ENCODE measurements around the gene NRAP. TPM values are rescaled to one million over a fixed set of nuclear protein-coding genes. Genes with fewer than 3 reads are reported as not detected.

The NRAP gene
- total RNA-seq, 2 donors from 2014 or later, result 290 to 327 TPM

DNA sequence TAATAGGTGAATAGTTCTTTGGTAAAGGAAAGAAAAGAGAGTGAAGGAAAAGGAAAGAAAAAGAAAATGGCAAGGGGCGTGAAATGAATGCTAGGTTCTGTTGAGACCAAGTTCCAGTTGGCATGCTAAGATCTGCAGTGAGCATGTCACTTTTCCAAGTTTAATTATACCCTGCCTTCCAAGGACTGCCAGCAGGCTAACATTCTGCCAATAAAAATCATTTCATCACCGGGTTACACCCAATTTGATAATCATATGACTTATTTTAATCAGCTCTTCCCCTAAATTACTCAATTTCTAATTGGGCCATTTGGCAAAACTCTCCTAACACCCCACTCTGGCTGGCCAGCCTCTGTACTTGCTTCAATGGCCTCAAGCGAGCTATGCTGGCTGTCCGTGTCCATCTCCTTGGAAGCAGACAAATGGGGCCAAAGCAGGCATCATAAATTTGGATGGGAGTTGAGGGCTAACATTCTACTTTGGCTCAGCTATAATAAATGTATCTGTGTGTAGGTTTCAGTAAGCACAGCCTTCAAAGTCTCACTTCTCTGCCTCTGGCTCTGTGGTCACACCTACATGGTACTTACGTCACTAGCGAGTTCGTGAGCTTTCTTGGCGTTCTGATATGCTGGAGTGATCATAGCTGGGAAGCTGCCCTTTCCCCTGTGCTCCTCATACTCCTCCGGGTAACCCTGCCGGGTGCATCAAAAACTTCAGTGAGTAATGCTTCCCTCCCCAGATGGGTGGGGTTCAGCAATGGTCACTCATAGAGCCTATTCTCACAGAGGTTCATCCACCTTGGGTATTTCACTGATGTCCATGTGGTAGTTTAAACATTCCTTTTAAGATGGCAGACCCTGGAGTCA, 17.3 kb downstream of the NRAP start:
- DNase-seq (peak; percentile 56), ATAC-seq (peak; percentile 73 to 79)
- intact Hi-C loops (cut with DNase I), result no loop called here

DNA sequence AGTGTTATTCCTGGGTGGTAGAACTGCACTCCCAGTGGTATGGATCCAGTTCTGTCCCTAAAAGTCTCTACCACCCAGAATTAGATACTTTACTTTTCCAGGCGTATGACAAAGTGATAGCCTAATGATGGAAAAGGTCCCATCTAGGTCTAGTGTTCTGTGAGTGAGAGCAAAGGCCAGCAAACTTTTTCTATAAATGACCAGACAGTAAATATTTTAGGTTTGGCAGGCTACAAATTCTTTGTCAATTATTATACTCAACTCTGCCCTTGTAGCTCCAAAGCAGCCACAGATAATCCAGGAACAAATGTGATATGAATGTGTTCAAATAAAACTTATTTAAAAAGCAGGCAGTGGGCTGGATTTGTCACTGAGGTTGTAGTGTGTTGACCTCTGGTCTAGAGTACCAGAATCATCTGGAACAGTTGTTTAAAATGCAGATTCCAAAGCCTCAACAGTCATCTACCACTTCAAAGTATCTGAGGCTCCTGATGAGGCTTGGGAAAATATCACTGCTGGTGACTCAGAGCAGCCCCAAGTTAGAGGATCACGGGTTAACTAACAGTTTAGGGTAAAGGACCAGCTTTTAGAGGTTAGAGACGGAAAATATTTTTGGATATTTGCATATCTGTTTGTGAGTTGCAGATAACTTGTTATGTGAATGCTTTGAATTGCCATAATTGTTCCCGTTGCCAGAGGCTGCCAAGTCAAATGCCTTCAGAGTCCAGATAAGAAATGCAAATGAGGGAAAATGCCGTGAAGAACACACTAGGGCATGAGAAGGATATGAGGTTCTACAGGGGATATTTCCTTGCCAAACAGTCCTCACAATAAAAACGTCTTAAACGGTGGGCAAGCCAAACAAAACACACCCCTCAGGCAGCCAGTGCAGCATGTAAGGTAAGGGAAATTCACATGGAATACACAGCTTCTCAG, 19.4 kb downstream of the NRAP start:
- DNase-seq (peak; percentile 42), ATAC-seq (peak; percentile 17 to 70)
- intact Hi-C loops (cut with DNase I), result no loop called here

DNA sequence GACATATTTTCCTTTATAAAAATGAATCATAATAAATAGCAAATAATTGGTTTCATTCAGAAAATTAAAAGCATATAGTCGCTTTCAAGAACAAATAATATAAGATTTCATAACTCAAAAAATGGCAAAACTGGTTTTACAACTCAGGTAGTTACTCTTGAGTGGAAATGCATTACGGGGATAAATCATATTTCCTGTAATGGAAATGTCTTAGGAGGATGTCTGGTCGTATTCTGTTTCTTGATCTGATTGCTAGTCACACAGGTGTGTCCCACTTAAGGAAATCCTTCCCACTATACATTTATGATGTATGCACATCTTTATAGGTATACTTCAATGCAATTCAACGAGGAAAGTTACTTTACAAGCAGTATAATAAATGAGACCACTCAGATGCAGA, 20.7 kb downstream of the NRAP start:
- intact Hi-C loops (cut with DNase I), result no loop called here
- DNase-seq, result no peak
- ATAC-seq, result no peak

DNA sequence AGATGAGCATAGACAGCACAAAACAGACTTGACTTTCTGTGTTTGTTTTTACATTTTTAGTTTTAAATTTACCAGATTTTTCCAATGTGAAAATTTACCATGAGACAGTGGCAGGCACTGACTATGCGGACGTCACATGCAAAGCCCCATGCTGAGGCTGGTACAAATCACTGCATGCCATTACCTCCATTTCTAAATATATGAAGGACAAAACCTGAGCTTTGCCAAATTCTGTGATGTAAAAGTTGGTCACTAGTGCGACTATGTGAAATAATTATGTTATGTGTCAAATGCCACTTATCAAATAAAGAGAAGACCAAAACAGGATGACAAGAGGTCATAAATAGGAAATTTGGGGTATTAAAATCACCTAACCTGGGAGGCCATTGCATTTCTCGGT, 22.1 kb downstream of the NRAP start:
- DNase-seq (no peak), ATAC-seq (no peak)
- intact Hi-C loops (cut with DNase I), result no loop called here

DNA sequence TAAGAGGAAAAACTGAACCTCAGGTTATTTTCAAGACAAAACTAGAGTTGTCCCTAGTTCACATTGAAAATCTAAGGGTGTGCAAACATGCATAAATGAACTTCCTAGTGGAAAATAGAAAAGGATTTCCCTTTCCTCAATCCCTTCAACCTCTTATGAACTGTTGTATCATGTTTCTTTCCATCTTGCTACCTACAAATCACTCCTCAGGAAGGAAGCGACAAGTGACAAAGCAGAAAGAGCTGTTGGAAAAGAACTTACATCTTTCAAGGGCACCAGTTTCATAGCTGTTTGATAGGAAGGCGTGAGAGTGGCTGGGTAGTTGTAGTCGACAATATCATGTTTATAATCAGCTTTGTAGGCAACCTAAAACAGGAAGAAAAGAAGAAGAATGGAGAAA, 23.9 kb downstream of the NRAP start:
- intact Hi-C loops (cut with DNase I), result no loop called here
- no peak for ATAC-seq

DNA sequence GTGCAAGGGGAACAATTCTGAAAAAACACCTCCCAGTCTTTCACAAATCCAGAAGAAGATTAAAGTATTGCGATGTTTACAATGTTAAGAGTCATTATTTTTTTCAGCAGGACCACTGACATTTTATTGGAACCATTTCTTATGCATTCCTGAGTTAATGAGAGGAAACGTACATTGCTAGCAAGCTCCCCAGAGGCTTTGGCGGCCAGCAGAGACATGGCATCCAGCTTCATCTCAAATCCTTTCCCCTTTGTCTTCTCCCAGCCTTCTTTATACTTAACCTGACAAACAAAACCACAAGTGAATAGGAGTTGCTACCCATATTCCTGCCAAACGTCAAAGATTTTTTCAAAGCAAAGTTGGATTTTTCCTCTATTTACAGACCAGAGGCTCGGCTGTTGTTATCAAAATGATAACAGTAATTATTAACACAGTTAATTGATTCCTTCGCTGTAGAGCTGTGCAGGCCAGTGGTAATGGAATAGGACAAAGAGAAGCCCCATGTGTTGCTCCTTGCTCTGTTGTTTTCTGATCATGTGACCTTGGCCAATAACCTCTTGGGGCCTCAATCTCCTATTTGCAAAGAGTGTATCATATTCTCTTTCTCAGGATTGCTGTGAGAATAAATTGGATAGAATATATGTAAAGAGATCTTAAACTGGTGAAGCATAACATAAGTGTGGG, 32.0 kb downstream of the NRAP start:
- ATAC-seq, result no peak
- intact Hi-C loops (cut with DNase I), result no loop called here
- DNase-seq, result no peak

More for the DNA sequence above, 23.9 kb downstream of the NRAP start:
- DNase-seq, result no peak

DNA sequence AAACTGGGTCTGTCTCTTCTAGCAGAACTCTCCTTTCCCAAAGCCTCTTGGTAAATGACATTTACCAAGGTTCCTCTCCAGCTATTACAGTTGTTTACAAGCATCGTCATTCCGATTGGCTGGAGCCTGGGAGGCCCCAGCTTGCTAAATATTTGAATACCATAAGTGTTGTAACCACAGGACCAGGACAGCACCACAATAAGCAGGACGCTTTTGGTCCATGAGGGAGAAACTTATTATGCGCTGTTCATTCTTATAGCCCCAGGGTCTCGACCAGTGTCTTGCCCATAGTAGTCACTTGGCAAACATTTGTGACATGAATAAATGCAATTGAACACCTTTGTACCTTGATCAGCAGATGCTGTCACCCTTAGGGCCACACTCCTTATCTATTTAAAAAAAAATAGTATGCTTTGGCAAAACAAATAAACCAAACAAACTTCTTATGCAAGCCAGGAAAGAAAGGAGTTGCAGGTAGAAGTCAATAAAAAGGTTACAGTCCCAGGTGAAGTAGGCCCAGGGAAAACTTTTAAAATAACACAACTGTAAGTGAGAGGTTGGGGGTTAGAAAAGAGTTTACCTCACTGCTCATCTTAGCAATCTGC, 32.8 kb downstream of the NRAP start:
- no peak for ATAC-seq
- intact Hi-C loops (cut with DNase I), result no loop called here
- DNase-seq, result no peak

DNA sequence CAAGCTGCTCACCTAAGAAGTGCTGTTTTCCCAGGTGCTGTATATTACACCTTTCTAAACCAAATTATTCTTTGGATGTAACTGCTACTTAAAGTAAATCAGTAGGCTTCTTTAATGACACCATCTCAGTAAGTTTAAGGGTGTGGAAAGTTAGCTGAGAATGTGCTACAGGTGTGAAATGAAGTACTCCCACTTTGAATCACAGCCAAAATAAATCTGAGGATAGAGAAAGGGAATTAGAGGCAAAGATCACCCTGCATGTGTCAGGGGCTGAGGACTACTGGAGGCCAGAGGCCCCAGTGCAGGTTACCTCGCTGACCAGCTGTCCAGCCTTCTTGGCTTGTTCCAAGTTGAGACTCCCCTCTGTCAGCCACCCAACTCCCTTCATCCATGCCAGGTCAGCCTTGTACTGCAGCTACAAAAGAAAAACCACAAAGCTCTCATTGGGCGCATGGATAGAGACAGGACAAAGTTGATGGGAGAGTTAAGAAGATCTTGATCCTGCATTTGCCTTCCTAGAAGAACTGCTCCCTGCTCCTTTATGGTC, 35.2 kb downstream of the NRAP start:
- intact Hi-C loops (cut with DNase I), result no loop called here
- DNase-seq (no peak), ATAC-seq (peak in 1 of 2 donors; percentile 19)

DNA sequence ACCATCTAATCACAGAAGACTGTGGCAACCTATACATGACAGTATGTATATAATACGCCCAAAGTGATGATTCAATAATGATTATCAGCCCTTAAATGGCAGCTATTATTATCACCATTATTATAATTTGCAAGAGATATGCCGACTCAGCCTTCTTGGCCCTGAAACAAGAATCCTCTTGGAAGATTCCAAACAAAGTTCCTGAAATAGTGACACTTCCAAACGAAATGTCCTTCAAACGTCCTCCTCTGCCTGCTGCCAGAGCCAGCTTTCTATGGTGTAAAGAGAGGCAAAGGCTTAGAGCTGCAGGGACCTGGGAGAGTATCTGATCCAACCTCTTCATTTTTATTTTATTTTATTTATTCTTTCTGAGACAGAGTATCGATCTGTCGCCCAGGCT, 36.0 kb downstream of the NRAP start:
- no peak for DNase-seq
- intact Hi-C loops (cut with DNase I), result no loop called here
- ATAC-seq, result peak; percentile 70 to 71

DNA sequence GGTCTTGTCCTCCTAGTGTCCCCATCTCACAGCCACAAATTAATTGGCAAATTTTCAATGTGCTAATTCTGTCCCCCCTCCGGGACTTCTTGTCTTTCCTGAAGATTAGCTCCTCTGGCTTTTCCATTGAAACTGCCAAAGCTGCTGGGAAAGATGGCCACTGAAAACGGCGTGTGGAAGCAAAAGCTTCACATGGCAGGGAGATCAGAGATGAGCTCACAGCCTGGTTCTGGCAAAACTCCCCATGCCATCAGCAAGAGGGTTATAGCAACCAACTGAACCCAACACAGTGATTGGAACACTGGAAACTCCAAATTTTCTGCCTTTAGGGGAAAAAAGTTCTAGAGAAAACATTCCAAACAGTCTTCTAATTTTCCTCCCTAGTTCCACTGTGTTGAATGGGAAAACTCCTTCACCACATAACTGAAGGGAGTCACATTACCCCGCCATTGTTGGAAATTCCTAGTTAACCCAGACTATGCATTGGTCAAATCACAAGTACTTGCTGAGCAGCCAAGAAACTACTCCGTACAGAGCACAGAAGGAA, 37.0 kb downstream of the NRAP start:
- ATAC-seq (peak in 1 of 2 donors; percentile 48), DNase-seq (no peak)
- intact Hi-C loops (cut with DNase I), result no loop called here

DNA sequence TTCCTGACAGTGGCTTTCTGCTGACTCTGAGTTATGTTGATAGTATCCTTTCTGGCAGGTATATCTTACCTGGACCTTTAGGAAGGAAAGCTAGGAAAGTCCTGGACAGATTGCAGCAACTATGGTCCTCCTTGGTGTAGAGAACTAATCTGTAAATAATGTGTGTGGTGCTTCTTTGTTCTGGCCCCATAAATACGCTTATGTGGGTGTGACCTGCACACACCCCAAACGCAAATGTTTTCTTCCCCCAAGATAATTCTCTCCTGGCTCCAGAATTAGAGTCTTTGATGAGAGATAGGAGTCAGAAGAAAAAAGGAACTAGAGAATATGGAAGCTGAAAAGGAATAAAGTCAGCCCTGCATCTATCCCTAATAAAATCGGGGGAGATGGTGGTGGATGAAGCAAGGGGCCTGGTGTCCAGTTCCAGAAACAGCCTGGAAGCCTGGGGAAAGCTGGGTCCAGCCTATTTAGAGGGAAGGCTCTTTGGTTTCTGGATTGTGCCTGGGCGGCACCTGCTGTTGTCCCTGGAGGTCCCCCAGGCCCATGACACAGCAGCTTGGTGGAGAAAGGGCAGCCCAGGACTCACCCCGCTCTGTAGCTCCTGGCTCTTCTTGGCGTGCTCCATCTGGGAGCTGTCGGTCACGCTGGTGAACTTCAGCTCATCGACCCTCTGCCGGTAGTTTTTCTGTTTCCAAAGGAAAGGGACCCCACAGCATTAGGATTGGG, 38.2 kb downstream of the NRAP start:
- no peak for DNase-seq
- intact Hi-C loops (cut with DNase I), result no loop called here
- no peak for ATAC-seq

DNA sequence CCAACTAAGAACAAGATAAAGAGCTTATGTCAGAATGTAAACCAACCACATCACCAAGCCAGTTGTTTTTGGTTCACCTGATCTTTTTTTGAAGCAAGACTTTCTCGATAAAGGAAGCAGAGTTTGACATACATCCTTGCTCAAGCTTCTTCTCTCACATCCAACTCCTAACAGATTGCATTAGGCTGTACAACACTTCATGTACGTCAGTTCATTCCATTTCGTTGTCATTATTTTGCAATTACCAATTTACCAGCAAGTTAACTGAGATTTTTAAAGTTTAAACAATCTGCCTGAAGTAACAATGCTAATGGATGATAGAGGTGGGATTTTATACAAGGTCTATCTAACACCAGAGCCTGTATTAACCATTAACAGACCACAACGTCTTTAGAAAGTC, 41.0 kb downstream of the NRAP start:
- intact Hi-C loops (cut with DNase I), result no loop called here
- DNase-seq (no peak), ATAC-seq (no peak)

DNA sequence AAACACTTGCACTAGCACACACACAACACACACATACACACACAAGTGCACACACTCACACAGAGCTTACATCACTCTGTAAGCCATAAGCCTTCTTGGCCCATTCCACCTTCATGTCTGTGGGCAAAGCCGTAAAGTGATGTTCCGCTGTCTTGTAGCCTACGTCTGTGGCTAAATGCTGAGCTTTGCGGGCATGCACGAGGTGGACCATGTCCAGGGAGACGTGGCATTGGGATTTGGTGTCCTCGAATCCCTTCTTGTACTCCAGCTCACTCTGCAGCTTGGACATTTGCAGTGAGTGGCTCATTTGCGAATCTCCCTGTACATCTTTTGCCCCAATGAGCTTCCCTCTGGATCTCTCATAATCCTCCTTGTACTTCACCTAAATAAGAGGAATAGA, 42.0 kb downstream of the NRAP start:
- intact Hi-C loops (cut with DNase I), result no loop called here
- no peak for ATAC-seq
- DNase-seq, result no peak

DNA sequence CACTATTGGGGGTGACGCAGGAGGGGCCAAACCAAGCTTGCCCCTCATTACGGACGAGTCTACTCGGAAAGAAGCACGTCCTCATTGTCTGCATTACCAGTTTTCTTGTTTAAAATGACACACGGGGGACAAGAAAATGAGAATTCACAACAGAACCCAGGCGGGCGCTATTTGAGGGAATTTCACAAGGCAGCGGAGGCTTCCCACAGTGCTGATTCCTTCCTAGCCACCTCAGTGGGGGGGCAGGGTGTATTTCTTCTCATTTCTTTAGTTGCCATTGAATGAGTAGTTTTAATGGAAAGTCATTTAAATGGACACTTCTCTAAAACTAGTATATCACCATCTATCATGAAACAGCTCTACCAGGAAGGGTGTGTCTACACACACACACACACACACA, 42.9 kb downstream of the NRAP start:
- DNase-seq, result no peak
- intact Hi-C loops (cut with DNase I), result no loop called here

DNA sequence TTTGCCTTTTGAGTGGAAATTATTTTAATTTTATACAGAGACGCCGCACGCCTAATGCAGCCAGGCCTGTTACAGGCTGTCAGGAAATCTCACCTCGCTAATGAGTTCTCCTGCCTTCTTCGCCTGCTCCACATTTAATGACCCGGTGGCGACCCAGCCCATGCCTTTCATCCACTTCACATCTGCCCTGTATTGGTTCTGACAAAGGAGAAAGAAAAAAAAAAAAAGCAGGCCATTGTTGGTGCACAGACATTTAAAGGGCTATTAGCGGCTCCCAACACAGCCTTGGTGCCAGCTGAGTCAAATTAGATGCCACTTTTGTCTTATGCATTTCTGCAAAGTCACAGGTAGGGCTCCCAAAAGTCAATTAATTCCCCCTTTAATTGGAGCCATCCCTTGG, 43.3 kb downstream of the NRAP start:
- no peak for DNase-seq
- intact Hi-C loops (cut with DNase I), result no loop called here
- no peak for ATAC-seq

More for the DNA sequence above, 42.9 kb downstream of the NRAP start:
- ATAC-seq, result no peak

DNA sequence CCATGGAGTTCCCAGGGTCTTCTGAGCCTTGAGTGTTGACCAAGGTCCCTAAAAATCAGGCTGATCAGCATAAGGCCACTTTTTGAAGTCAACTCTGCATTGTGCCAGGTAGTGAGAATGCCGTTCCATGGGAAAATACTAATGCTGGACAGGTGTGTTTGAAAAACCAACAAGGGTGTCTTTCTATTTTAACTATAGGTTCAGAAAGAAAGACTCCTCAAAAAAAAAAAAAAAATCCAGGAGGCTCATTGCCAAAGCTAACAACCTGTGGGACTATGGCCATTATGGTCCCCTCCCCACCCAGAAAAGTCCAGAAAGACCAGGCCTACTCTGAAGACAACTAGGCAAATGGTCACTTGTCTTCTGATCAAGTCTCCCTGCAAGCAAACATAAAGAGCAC, 44.4 kb downstream of the NRAP start:
- intact Hi-C loops (cut with DNase I), result no loop called here
- no peak for DNase-seq
- no peak for ATAC-seq

DNA sequence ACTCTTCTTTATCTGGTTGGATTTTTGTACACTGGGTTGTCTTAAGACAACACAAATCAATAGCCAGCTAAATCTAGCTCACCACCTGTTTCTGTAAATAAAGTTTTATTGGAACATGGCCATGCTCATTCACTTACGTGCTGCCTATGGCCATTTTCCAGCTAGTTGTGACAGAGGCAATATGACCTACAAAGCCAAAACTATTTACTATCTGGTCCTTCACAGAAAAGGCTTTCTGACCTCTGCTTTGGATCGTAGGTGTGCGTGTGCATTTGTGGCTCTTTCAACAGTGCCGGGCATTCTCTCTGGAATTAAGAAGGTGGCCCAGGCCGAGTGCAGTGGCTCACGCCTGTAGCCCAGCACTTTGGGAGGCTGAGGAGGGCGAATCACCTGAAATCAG, 45.5 kb downstream of the NRAP start:
- ATAC-seq, result no peak
- intact Hi-C loops (cut with DNase I), result no loop called here
- DNase-seq, result no peak

DNA sequence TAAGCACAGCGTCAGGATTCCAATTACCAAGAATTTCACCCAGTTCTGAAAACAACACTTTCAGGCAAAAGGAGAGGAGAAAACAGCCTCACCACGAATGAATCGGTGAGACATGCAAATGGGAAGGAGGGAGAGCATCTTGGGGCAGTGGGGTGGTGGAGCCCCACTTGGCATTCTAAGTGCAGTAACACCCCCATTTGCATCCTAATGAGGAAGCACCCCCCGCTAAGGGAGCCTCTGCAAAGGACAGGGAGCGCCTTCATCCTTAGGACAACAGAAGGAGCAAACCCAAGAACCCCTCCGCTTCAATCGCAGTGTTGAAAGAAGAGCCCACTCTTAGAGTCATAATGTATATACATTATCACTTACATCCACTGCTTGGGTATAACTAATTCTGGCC, 46.8 kb downstream of the NRAP start:
- no peak for DNase-seq
- intact Hi-C loops (cut with DNase I), result no loop called here
- ATAC-seq, result no peak

Measured in left cardiac atrium (tissue), 4 donors.